Mucosa of stomach (tissue), 1 donor: ENCODE measurements around the gene ADCY3.

Experiments
- H3K27me3 ChIP-seq: one replicate; pipeline ENCODE4 v1.7.0; 2013; ENCODE audit warnings: mild to moderate bottlenecking, low read length; ENCODE audit not compliant: control insufficient read depth, insufficient read depth
- H3K36me3 ChIP-seq: one replicate; pipeline ENCODE4 v1.7.0; 2013; ENCODE audit warnings: low read length; ENCODE audit not compliant: control insufficient read depth, insufficient read depth
- H3K4me1 ChIP-seq: one replicate; pipeline ENCODE4 v1.7.0; 2013; ENCODE audit warnings: mild to moderate bottlenecking, low read length; ENCODE audit not compliant: control insufficient read depth, insufficient read depth
- H3K4me3 ChIP-seq: one replicate; pipeline ENCODE4 v1.7.0; 2013; ENCODE audit warnings: low read length
- H3K9ac ChIP-seq: one replicate; pipeline ENCODE4 v1.7.0; 2013; ENCODE audit warnings: mild to moderate bottlenecking, low read length, moderate library complexity
- H3K9me3 ChIP-seq: one replicate; pipeline ENCODE4 v1.7.0; 2013; ENCODE audit warnings: mild to moderate bottlenecking, low read length, moderate library complexity; ENCODE audit not compliant: control insufficient read depth
- donor health status: Pancreatic carcinoma.

ADCY3 gene

GRCh38 chr2:24894750-24895149, 25.3 kb downstream of the ADCY3 start:
- no peaks in the 10 kb centered on the region for H3K27me3 ChIP-seq
- H3K4me3 ChIP-seq: no peak overlapping the region
- H3K36me3 ChIP-seq: no peaks in the 10 kb centered on the region
- H3K4me1 ChIP-seq: no peaks in the 10 kb centered on the region
- no peaks in the 10 kb centered on the region for H3K9me3 ChIP-seq
- no peak overlapping the region for H3K9ac ChIP-seq

GRCh38 chr2:24893934-24894333, 26.1 kb downstream of the ADCY3 start:
- Histone ChIP-seq H3K36me3 (no peaks in the 10 kb centered on the region), H3K27me3 (no peaks in the 10 kb centered on the region), H3K4me1 (no peaks in the 10 kb centered on the region), H3K9me3 (no peaks in the 10 kb centered on the region), H3K9ac (no peak overlapping the region), H3K4me3 (no peak overlapping the region)

GRCh38 chr2:24892928-24893327, 27.1 kb downstream of the ADCY3 start:
- H3K9me3 ChIP-seq: no peaks in the 10 kb centered on the region
- H3K4me3 ChIP-seq: no peak overlapping the region
- H3K27me3 ChIP-seq: no peaks in the 10 kb centered on the region
- no peak overlapping the region for H3K9ac ChIP-seq
- no peaks in the 10 kb centered on the region for H3K4me1 ChIP-seq
- H3K36me3 ChIP-seq: no peaks in the 10 kb centered on the region

- Histone ChIP-seq H3K9me3 (no peaks in the 10 kb centered on the region), H3K4me3 (no peak overlapping the region), H3K36me3 (no peaks in the 10 kb centered on the region), H3K9ac (no peak overlapping the region), H3K27me3 (no peaks in the 10 kb centered on the region), H3K4me1 (no peaks in the 10 kb centered on the region)
Measured at GRCh38 chr2:24891201-24891600, 28.8 kb downstream of the ADCY3 start.

- Histone ChIP-seq H3K9ac (no peak overlapping the region), H3K27me3 (no peaks in the 10 kb centered on the region), H3K36me3 (no peaks in the 10 kb centered on the region), H3K4me3 (no peak overlapping the region), H3K4me1 (no peaks in the 10 kb centered on the region), H3K9me3 (no peaks in the 10 kb centered on the region)
Measured at GRCh38 chr2:24889221-24889620, 30.8 kb downstream of the ADCY3 start.

GRCh38 chr2:24888177-24888576, 31.9 kb downstream of the ADCY3 start:
- no peaks in the 10 kb centered on the region for H3K27me3 ChIP-seq
- H3K4me1 ChIP-seq: no peaks in the 10 kb centered on the region
- no peaks in the 10 kb centered on the region for H3K36me3 ChIP-seq
- no peak overlapping the region for H3K4me3 ChIP-seq
- H3K9me3 ChIP-seq: no peaks in the 10 kb centered on the region
- no peak overlapping the region for H3K9ac ChIP-seq

GRCh38 chr2:24887307-24887874, 32.6 kb downstream of the ADCY3 start:
- no peak overlapping the region for H3K9ac ChIP-seq
- H3K9me3 ChIP-seq: no peaks in the 10 kb centered on the region
- no peaks in the 10 kb centered on the region for H3K27me3 ChIP-seq
- no peak overlapping the region for H3K4me3 ChIP-seq
- H3K36me3 ChIP-seq: no peaks in the 10 kb centered on the region
- no peaks in the 10 kb centered on the region for H3K4me1 ChIP-seq

- Histone ChIP-seq H3K9me3 (no peaks in the 10 kb centered on the region), H3K9ac (no peak overlapping the region), H3K4me1 (no peaks in the 10 kb centered on the region), H3K4me3 (no peak overlapping the region), H3K27me3 (no peaks in the 10 kb centered on the region), H3K36me3 (no peaks in the 10 kb centered on the region)
Measured at GRCh38 chr2:24886691-24887304, 33.2 kb downstream of the ADCY3 start.

GRCh38 chr2:24886126-24886501, 33.9 kb downstream of the ADCY3 start:
- no peaks in the 10 kb centered on the region for H3K9me3 ChIP-seq
- no peak overlapping the region for H3K9ac ChIP-seq
- H3K36me3 ChIP-seq: no peaks in the 10 kb centered on the region
- H3K4me1 ChIP-seq: no peaks in the 10 kb centered on the region
- H3K4me3 ChIP-seq: no peak overlapping the region
- H3K27me3 ChIP-seq: no peaks in the 10 kb centered on the region

GRCh38 chr2:24885221-24886125, 34.6 kb downstream of the ADCY3 start:
- H3K36me3 ChIP-seq: no peaks in the 10 kb centered on the region
- no peaks in the 10 kb centered on the region for H3K9me3 ChIP-seq
- H3K27me3 ChIP-seq: no peaks in the 10 kb centered on the region
- no peaks in the 10 kb centered on the region for H3K4me1 ChIP-seq
- no peak overlapping the region for H3K4me3 ChIP-seq
- H3K9ac ChIP-seq: no peak overlapping the region

GRCh38 chr2:24883946-24884345, 36.1 kb downstream of the ADCY3 start:
- Histone ChIP-seq H3K4me3 (no peak overlapping the region), H3K4me1 (no peaks in the 10 kb centered on the region), H3K27me3 (no peaks in the 10 kb centered on the region), H3K9me3 (no peaks in the 10 kb centered on the region), H3K9ac (no peak overlapping the region), H3K36me3 (no peaks in the 10 kb centered on the region)

GRCh38 chr2:24881623-24882022, 38.4 kb downstream of the ADCY3 start:
- H3K9ac ChIP-seq: no peak overlapping the region
- no peaks in the 10 kb centered on the region for H3K27me3 ChIP-seq
- H3K36me3 ChIP-seq: no peaks in the 10 kb centered on the region
- H3K4me1 ChIP-seq: no peaks in the 10 kb centered on the region
- H3K4me3 ChIP-seq: no peak overlapping the region
- H3K9me3 ChIP-seq: no peaks in the 10 kb centered on the region
